Stomach smooth muscle (tissue), 2 donors: ENCODE data around the gene FANCC.

Experiments
- H3K27ac ChIP-seq: one replicate; pipeline ENCODE4 v1.7.0; 2013; ENCODE audit warnings: mild to moderate bottlenecking, low read length, inconsistent platforms
- H3K27me3 ChIP-seq, 2 donors: one replicate each; pipeline ENCODE4 v1.7.0; 2013; ENCODE audit warnings: low read length in 2 of 2; ENCODE audit not compliant: insufficient read depth in 2 of 2, control insufficient read depth in 1 of 2
- H3K36me3 ChIP-seq, 2 donors: one replicate each; pipeline ENCODE4 v1.7.0; 2013; ENCODE audit warnings: low read length in 2 of 2; ENCODE audit not compliant: control insufficient read depth in 2 of 2, insufficient read depth in 2 of 2
- H3K4me1 ChIP-seq: one replicate; pipeline ENCODE4 v1.7.0; 2013; ENCODE audit warnings: low read length; ENCODE audit not compliant: control insufficient read depth, insufficient read depth
- H3K4me3 ChIP-seq, 2 donors: one replicate each; pipeline ENCODE4 v1.7.0; 2013; ENCODE audit warnings: low read length in 2 of 2
- H3K9ac ChIP-seq, 2 donors: one replicate each; pipeline ENCODE4 v1.7.0; 2013; ENCODE audit warnings: low read length in 2 of 2, mild to moderate bottlenecking in 1 of 2
- H3K9me3 ChIP-seq, 2 donors: one replicate each; pipeline ENCODE4 v1.7.0; 2013; ENCODE audit warnings: low read length in 2 of 2; ENCODE audit not compliant: control insufficient read depth in 2 of 2
- donor health status: healthy.
- donor health status: Pancreatic carcinoma.

FANCC gene

DNA sequence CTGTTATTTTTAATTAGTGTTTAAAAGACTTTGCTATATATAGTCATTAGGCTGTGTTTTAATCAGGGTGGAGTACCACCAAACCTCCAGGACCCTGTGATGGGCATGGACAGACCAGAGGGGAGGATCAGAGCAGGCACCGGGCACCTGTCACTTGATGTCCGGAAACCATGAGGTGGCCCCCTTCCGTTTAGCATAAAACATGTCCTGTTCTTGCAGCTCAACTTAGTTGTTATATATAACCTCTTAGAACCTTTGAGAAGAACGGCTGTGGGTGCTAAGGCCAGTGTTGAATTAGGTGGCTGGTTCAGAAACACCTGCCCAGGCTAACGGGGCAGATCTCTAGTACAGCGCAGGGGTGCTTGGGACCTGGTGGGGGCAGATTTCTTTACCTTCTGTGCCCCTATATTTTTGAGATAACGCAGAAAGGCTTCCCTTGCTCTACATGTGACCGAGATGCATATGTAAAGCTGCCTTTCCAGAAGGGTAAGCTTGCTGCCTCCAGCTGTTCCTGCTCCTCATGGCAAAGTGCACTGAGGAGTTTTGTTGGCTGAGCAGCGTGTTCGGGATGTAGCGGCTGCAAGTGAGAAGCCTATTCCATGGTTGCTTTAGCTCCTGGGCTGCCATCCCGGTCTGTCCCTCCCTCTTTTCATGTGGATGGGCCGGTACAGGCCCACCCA lies 255.5 kb downstream of the FANCC start:
- H3K9me3 ChIP-seq: no peaks in the 10 kb centered on the region
- H3K4me3 ChIP-seq: peak overlapping the region in 1 of 2 donors; percentile 67
- peaks cover 78% of the 10 kb centered on the region for H3K4me1 ChIP-seq
- peak overlapping the region; percentile 5 to 58 for H3K9ac ChIP-seq
- H3K27me3 ChIP-seq: no peaks in the 10 kb centered on the region
- peak overlapping the region; percentile 93 for H3K27ac ChIP-seq
- H3K36me3 ChIP-seq: peaks cover 18 to 29% of the 10 kb centered on the region in 2 donors

DNA sequence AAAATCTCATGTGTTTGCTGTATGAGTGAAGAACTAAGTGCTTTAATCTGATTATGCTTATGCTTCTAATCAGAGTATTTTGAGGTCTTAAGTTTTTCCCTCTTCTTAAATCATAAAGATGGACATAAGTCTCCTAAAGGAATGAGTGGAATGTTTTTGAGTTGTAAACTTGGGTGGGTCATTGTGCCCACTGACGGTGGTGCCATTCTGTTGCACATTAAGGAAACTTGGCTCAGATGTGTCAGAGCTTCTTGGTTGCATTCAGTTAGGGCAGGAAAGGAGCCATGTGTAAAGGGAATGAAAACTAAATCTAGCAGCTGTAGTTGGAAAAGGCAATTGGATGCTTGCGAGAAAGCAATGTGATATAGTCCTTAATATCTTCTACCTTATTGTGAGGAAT lies 256.6 kb downstream of the FANCC start:
- H3K27ac ChIP-seq: no peak overlapping the region
- no peak overlapping the region for H3K9ac ChIP-seq
- H3K4me3 ChIP-seq: peak overlapping the region in 1 of 2 donors; percentile 72
- H3K9me3 ChIP-seq: no peaks in the 10 kb centered on the region
- H3K36me3 ChIP-seq: peaks cover 16 to 27% of the 10 kb centered on the region in 2 donors
- H3K4me1 ChIP-seq: peaks cover 78% of the 10 kb centered on the region
- no peaks in the 10 kb centered on the region for H3K27me3 ChIP-seq

DNA sequence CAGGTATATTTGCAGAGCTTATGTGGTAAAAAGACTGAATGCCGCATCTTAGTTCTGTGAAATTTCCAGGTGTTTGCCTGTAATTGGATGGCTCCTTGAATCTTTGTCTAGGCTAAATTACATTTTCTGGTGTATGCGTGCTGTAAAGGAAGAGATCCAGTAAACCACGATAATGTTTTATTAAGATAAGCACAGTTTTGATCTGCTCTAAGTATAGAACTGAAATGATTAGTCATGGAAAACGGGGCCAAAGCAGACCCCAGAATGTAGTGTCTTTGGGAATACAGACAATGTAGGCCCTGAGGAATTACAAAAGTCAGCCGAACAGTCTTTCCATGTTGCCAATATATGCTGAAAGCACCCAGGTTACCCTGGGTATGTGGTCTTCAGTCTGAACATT lies 257.3 kb downstream of the FANCC start:
- peaks cover 12 to 23% of the 10 kb centered on the region in 2 donors for H3K36me3 ChIP-seq
- H3K27ac ChIP-seq: peak overlapping the region; percentile 71
- H3K9me3 ChIP-seq: no peaks in the 10 kb centered on the region
- H3K9ac ChIP-seq: no peak overlapping the region
- peaks cover 77% of the 10 kb centered on the region for H3K4me1 ChIP-seq
- H3K4me3 ChIP-seq: peak overlapping the region; percentile 28 to 72
- no peaks in the 10 kb centered on the region for H3K27me3 ChIP-seq

DNA sequence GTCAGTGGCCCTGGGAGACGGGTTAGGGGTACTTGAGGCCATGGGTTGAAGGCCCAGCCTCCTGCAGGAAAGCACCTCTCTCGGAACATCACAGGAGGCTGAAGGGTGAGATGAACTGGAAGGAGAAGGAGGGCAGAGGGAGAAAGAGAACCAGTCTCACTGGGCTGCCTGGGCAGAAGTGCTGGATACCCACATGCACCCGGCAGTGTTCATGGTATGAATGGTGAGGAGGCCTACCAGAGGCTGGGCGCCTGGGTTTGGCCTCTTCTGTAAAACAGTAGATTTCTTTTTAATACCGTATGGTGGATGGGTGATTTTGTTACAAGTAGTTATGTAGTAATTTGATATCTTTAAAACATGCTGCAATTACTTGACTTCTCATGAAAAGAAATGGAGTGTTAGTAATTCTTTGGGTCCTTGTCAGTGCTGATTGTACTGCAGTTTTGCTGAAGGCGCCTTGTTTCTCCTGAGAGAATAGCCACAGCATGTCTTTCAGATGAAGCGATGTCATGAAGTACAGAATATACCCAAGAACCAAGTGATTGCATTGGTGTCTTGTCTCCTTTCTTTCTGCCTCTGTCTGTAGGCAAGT lies 258.6 kb downstream of the FANCC start:
- H3K9me3 ChIP-seq: no peaks in the 10 kb centered on the region
- H3K4me1 ChIP-seq: peaks cover 69% of the 10 kb centered on the region
- H3K9ac ChIP-seq: peak overlapping the region; percentile 52 to 60
- H3K4me3 ChIP-seq: peak overlapping the region; percentile 65 to 72
- no peaks in the 10 kb centered on the region for H3K27me3 ChIP-seq
- peaks cover 11 to 20% of the 10 kb centered on the region in 2 donors for H3K36me3 ChIP-seq
- H3K27ac ChIP-seq: peak overlapping the region; percentile 71

DNA sequence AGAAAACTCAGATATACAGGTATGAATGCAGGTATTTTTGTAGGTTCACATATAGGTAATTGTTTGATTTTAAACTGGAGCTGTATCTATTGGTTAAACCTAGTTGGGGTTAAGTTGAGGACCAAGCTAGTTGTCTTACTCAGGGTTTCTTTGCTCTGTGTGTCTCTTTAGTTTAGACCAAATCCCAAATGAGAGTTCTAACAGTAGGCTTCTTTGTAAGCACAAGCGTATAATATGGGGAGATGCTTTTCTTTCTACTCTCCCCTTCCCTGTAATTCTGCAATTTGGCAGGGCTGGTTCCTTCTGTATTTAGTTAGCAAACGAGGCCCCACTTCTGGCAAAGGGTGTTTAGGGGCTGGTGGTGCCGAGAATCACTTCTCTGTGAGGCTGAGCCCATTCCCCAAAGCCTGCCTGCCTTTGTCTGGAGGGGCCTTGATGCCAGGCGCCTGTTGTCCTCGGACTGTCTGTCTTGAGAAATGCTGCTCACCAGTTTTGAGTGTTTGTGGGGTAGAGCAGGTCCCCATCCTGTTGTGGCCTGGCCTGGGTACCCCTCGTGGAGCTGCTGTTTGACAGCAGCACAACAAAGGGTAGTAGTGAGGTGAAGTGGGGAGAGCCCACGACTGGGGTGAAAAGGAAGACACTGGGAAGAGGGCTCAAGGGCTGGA lies 259.3 kb downstream of the FANCC start:
- Histone ChIP-seq H3K4me3 (peak overlapping the region; percentile 65 to 72), H3K27me3 (no peaks in the 10 kb centered on the region), H3K4me1 (peaks cover 63% of the 10 kb centered on the region), H3K36me3 (peaks cover 4 to 14% of the 10 kb centered on the region in 2 donors), H3K9me3 (no peaks in the 10 kb centered on the region), H3K27ac (peak overlapping the region; percentile 71), H3K9ac (peak overlapping the region; percentile 52 to 60)

DNA sequence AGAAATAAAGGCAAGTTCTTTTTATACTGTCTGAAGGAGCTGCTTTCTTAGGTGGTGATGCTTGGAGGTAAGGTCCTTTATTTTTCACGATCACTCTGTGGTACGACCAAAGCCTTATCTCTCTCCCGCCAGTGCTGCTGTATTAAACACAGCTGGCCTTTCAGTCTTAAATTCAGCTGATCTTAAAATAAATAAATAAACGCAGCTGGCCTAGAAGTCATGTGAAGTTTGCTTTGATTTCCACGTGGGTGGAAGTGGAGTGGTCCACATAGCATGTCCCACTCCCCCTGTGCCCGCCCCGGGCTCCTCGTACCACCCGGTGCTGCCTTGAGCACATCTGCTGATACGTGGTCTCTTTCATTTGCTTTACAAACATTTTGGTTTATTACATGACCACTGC lies 260.4 kb downstream of the FANCC start:
- Histone ChIP-seq H3K9me3 (no peaks in the 10 kb centered on the region), H3K9ac (peak overlapping the region; percentile 52 to 72), H3K27ac (peak overlapping the region; percentile 81), H3K27me3 (no peaks in the 10 kb centered on the region), H3K36me3 (peaks cover 3% of the 10 kb centered on the region in 2 donors), H3K4me1 (peaks cover 51% of the 10 kb centered on the region), H3K4me3 (peak overlapping the region; percentile 65 to 72)

DNA sequence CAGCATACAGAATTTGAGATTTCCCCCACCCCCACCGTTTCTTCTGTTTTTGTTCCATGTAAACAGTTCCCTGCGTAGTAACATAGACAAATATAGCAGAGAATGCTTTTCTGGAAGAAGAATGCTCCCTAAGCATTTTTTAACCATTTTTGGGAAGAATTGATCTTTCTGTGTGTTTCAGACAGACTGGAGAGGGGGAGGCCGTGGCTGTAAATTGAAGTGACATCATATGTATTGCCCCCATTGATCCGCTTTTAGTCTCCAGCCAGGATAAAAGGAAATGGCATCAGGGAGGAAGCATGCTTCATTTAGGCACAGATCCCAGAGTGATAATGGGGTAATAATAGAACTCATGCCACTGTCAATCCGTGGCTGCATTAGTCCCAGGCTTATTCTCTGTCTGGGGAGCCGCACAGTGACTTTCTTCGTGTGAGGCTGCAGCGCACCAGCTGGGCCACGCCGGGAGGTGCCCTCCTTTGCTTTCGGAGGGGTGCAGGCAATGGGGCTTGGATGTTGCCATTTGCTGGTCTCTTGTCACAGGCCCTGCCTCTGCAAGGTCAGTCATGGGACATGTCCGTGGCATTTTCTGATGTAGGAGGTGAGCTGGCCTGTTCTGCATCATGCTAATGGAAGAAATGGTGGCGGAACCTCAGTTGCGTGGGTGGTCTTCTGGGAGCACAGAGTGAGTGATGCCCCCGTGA lies 261.5 kb downstream of the FANCC start:
- peak overlapping the region; percentile 65 to 72 for H3K4me3 ChIP-seq
- no peaks in the 10 kb centered on the region for H3K9me3 ChIP-seq
- H3K4me1 ChIP-seq: peaks cover 42% of the 10 kb centered on the region
- peaks cover 0 to 3% of the 10 kb centered on the region in 2 donors for H3K36me3 ChIP-seq
- H3K27ac ChIP-seq: peak overlapping the region; percentile 81
- H3K27me3 ChIP-seq: no peaks in the 10 kb centered on the region
- H3K9ac ChIP-seq: peak overlapping the region; percentile 52 to 72

DNA sequence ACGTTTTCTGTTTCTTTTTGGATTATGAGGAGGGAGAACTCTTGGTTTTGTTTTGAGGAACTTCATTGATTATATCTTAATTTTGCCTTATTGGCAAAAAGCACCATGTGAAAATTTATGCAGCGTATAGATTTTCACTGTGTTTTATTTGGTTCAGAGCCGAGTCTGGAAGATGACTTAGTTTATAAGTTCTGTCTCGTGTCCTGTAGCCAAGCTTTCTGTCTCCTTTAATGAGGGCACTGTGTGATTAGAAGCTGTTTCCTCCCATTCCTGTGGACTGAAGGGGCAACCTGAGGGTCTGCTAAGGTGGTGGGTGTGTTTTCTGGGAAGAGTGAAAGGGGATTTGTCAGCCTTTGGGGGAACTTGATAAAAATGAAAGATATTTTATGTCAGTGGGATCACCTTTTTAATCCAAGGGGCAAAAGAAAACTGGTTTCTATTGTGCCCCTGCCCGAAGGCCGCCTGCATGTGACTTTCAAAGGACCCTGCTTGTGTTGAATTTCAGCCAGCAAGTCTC lies 262.1 kb downstream of the FANCC start:
- Histone ChIP-seq H3K9me3 (no peaks in the 10 kb centered on the region), H3K4me1 (peaks cover 36% of the 10 kb centered on the region), H3K4me3 (peak overlapping the region; percentile 65 to 72), H3K36me3 (no peaks in the 10 kb centered on the region), H3K27ac (peak overlapping the region; percentile 81), H3K9ac (peak overlapping the region; percentile 52 to 72), H3K27me3 (no peaks in the 10 kb centered on the region)

DNA sequence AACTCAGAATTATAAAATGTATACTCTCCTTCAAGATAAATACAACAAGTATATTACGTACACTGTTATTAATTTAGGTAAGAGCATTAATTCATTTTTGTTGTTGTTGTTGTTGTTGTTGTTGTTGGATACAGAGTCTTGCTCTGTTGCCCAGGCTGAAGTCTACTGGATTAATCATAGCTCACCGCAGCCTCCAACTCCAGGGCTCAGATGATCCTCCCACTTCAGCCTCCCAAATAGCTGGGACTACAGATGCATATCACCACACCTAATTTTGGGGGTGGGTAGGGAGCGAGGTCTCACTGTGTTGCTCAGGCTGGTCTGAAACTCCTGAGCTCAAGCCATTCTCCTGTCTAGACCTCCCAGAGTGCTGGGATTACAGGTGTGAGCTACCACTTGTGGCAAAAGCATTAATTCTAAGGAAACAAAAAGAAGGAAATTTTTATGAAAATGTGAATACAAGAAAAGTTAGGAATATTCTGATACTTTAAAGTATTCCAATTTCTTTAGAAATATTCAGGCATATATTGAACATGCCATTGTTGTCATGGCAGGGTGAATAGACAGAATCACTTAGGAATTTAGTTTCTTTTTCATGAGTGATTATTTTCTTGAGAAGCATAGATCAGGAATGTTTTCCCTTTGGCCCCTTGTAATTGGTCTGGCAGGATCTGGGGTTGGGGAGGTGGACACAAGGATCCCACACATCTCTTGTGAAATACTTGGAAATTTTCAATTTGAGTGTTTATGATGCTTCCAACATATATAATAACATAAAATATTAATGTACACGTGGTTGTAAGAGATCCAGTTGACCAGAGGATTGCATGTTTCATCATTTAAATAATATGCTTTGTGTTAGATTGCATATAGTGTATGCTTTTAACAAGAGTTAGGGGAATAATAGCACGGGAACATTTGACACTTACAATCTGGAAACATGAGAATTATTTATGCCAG lies 263.6 kb downstream of the FANCC start:
- Histone ChIP-seq H3K4me1 (peaks cover 30% of the 10 kb centered on the region), H3K4me3 (peak overlapping the region in 1 of 2 donors; percentile 14), H3K36me3 (no peaks in the 10 kb centered on the region), H3K27ac (peak overlapping the region; percentile 81), H3K27me3 (no peaks in the 10 kb centered on the region), H3K9ac (peak overlapping the region in 1 of 2 donors; percentile 29), H3K9me3 (no peaks in the 10 kb centered on the region)
